ENCODE results near the gene SEMA4B.
A peak's percentile ranks its signal among the peaks of the same experiment; 100 is the strongest.

SEMA4B gene

GRCh38 chr15:90214553-90215196 is 13.5 kb downstream of the SEMA4B start:
- no peak overlapping the region for H3K4me3 ChIP-seq (ENCODE audit: low read depth, low read length)
- no peaks in the 10 kb centered on the region for H3K27me3 ChIP-seq (ENCODE audit: insufficient read depth, low read depth, severe bottlenecking)
- H3K9me3 ChIP-seq (ENCODE audit: severe bottlenecking) = no peaks in the 10 kb centered on the region
- TF ChIP-seq CTCF (IDR thresholded peaks at IDR 0.05; ENCODE audit: low read depth, low read length) = peak; percentile 41
- peak overlapping the region; percentile 75 for H3K27ac ChIP-seq
- DNase-seq = no peak
- H3K36me3 ChIP-seq = peaks cover 84% of the 10 kb centered on the region

GRCh38 chr15:90217671-90218394 is 16.7 kb downstream of the SEMA4B start:
- no peaks in the 10 kb centered on the region for H3K9me3 ChIP-seq (ENCODE audit: severe bottlenecking)
- TF ChIP-seq CTCF (IDR thresholded peaks at IDR 0.05; ENCODE audit: low read depth, low read length) = no peak
- no peak overlapping the region for H3K27ac ChIP-seq
- H3K27me3 ChIP-seq (ENCODE audit: insufficient read depth, low read depth, severe bottlenecking) = no peaks in the 10 kb centered on the region
- H3K36me3 ChIP-seq = peaks cover 83% of the 10 kb centered on the region
- no peak for DNase-seq
- H3K4me3 ChIP-seq (ENCODE audit: low read depth, low read length) = no peak overlapping the region

GRCh38 chr15:90219421-90220141 is 18.5 kb downstream of the SEMA4B start:
- Histone ChIP-seq H3K36me3 (peaks cover 90% of the 10 kb centered on the region), H3K9me3 (ENCODE audit: severe bottlenecking) (no peaks in the 10 kb centered on the region), H3K27me3 (ENCODE audit: insufficient read depth, low read depth, severe bottlenecking) (no peaks in the 10 kb centered on the region), H3K27ac (peak overlapping the region; percentile 58), H3K4me3 (ENCODE audit: low read depth, low read length) (no peak overlapping the region)
- peak; percentile 83 for TF ChIP-seq CTCF (IDR thresholded peaks at IDR 0.05; ENCODE audit: low read depth, low read length)
- DNase-seq = peak; percentile 72

- DNase-seq = peak; percentile 89
- H3K27me3 ChIP-seq (ENCODE audit: insufficient read depth, low read depth, severe bottlenecking) = no peaks in the 10 kb centered on the region
- H3K9me3 ChIP-seq (ENCODE audit: severe bottlenecking) = no peaks in the 10 kb centered on the region
- peaks cover 92% of the 10 kb centered on the region for H3K36me3 ChIP-seq
- peak; percentile 95 for TF ChIP-seq CTCF (IDR thresholded peaks at IDR 0.05; ENCODE audit: low read depth, low read length)
- peak overlapping the region; percentile 72 for H3K27ac ChIP-seq
- no peak overlapping the region for H3K4me3 ChIP-seq (ENCODE audit: low read depth, low read length)
Measured at GRCh38 chr15:90221246-90221900, 20.2 kb downstream of the SEMA4B start.

GRCh38 chr15:90222547-90222946 is 21.4 kb downstream of the SEMA4B start:
- H3K4me3 ChIP-seq (ENCODE audit: low read depth, low read length) = no peak overlapping the region
- H3K27ac ChIP-seq = no peak overlapping the region
- no peak for TF ChIP-seq CTCF (IDR thresholded peaks at IDR 0.05; ENCODE audit: low read depth, low read length)
- no peaks in the 10 kb centered on the region for H3K9me3 ChIP-seq (ENCODE audit: severe bottlenecking)
- no peak for DNase-seq
- peaks cover 94% of the 10 kb centered on the region for H3K36me3 ChIP-seq
- H3K27me3 ChIP-seq (ENCODE audit: insufficient read depth, low read depth, severe bottlenecking) = no peaks in the 10 kb centered on the region
